ENCODE results near the gene DNA2.
"Not testable (repeated sequence)": the region's sequence is repeated elsewhere in the genome, so short reads cannot be mapped to it uniquely, and the experiment has no call there.

The DNA2 gene, protein sequence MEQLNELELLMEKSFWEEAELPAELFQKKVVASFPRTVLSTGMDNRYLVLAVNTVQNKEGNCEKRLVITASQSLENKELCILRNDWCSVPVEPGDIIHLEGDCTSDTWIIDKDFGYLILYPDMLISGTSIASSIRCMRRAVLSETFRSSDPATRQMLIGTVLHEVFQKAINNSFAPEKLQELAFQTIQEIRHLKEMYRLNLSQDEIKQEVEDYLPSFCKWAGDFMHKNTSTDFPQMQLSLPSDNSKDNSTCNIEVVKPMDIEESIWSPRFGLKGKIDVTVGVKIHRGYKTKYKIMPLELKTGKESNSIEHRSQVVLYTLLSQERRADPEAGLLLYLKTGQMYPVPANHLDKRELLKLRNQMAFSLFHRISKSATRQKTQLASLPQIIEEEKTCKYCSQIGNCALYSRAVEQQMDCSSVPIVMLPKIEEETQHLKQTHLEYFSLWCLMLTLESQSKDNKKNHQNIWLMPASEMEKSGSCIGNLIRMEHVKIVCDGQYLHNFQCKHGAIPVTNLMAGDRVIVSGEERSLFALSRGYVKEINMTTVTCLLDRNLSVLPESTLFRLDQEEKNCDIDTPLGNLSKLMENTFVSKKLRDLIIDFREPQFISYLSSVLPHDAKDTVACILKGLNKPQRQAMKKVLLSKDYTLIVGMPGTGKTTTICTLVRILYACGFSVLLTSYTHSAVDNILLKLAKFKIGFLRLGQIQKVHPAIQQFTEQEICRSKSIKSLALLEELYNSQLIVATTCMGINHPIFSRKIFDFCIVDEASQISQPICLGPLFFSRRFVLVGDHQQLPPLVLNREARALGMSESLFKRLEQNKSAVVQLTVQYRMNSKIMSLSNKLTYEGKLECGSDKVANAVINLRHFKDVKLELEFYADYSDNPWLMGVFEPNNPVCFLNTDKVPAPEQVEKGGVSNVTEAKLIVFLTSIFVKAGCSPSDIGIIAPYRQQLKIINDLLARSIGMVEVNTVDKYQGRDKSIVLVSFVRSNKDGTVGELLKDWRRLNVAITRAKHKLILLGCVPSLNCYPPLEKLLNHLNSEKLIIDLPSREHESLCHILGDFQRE

DNA sequence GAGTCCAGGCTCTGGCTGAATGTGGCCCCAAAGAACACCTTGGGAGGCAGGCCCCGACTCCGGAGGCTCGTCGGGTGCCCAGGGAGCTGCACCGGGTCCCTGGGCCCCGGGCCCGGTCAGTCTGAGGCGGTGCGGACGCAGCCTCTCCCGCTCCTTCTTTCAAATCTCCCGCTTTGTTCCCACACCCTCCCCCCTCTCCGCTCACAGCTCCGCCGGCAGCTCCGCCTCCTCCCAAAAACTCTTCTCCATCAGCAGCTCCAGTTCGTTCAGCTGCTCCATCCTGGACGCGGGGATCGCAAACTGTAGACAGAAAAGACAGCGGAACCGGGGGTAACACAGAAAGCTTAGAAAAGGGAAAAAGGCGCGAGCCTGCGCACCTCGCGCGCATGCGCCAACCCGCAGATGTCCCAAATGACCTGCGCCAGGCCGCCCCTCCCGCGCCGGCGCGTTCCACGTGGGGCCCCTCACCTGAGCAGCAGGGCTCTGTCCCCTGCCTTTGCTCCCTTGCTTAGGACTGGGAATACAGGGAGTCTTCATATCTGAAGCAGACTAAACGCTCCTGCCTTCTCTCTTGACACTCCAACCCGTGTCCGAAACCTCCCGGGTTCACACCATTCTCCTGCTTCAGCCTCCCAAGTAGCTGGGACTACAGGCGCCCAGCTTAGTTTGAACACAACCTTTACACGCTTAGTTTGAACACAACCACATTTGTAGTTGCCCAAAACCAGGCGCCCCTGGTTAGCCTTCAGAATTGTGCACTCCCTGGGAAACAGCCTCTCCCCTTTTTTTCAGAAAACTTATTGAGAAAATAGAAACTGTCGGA lies at the start of gene DNA2:
DNA2 (minus strand) TSS at position 388 of the 823 bp plus-strand sequence; CDS start at position 279, 109 bp downstream.
- DNase-seq = peak; percentile 73 to 76

DNA sequence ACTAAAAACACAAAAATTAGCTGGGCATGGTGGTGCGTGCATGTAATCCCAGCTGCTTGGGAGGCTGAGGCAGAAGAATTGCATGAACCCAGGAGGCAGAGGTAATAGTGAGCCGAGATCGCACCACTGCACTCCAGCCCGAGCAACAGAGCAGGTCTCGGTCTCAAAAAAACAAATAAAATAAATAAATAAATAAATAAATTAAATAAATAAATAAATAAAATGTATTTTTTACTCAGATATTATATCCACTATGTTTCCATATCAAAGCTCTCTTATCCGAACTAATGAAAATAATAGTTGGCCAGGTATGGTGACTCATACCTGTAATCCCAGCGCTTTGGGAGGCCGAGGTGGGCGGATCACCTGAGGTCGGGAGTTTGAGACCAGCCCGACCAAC lies 46.8 kb upstream of the DNA2 start:
- not testable (repeated sequence) for DNase-seq

DNA sequence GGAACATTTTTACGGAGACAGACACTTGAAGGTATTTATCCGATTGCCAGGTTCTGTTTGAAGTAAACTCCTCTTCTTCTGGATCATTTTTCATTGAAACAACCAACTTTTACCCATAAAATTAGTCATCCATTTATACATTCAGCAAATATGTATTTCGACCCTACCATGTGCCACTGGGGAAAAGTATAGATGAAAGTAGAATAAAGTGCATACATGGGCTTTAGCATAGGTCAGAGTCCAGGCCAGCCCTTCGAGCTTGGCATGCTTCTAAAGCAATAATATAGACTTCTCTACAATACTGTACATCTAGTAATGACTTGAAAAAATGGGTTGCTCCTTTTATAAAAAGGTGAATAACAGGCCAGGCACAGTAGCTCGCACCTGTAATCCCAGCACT lies 45.4 kb upstream of the DNA2 start:
- DNase-seq = no peak

DNA sequence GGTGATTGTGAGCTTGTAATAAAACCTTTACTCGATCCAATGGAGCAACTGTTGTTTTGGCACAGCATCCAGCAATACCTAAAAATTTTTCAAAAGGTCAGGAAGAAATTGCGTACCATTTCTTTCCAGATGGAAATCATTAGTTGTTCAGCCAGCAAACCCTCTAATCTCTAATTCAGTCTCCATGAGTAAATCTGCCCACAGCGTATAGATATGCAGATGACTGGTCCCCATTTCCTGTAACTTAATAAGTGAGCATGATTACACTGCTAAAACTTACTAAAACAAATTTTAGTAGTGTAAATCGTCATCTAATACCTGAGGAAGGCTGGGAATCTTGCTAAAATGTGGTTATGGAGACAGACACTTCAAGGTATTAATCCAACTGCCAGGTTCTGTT lies 45.0 kb upstream of the DNA2 start:
- no peak for DNase-seq

DNA sequence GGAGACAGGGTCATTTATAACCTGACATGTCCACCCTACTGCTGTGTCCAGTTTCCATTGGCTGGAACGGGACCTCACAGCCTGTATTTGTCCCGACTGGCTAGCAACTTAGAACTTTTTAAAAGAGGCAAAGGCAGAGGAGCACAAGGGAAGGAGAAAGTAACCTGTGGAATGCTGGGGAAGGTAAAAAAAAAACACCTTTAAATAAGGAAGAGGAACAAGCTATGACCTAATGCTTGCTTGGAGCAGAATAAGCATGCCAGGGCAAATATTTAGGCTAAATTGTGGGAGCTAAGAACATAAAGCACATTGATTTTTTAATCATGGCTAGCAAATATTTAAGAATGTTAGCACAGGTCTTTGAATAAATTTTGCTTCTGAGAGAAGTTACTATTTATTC lies 44.4 kb upstream of the DNA2 start:
- not testable (repeated sequence) for DNase-seq

DNA sequence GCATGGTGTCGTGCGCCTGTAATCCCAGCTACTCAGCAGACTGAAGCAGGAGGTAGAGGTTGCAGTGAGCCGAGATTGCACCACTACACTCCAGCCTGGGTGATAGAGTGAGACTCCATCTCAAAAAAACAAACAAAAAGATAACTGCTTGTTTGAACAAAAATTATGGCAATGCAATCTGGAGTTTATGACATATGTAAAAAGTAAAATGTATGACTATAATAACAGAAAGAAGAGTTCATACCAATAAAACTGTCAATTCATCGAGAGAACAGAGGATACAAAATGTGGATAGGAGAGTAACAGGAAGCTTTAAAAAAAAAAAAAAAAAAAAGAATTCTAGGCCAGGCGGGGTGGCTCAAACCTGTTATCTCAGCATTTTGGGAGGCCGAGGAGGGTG lies 36.3 kb upstream of the DNA2 start:
- DNase-seq = no peak

DNA sequence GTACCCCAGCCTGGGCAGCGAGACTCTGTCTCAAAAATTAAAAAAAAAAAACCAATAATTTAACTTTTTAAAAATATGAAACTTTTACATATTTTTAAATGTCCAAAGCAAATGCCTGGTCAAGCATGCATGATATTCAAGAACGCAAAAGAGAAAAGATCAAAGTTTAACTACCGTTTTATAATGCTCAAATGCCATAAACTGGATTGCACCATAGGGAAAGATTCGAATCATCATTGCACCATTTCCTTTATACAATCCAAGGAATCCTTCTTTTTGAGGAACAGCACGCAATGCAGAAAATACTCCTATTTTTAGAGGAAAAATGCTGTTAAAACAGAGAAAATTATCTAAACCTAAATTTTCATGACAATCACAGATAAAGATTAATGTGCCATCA lies 34.6 kb upstream of the DNA2 start:
- DNase-seq = no peak

DNA sequence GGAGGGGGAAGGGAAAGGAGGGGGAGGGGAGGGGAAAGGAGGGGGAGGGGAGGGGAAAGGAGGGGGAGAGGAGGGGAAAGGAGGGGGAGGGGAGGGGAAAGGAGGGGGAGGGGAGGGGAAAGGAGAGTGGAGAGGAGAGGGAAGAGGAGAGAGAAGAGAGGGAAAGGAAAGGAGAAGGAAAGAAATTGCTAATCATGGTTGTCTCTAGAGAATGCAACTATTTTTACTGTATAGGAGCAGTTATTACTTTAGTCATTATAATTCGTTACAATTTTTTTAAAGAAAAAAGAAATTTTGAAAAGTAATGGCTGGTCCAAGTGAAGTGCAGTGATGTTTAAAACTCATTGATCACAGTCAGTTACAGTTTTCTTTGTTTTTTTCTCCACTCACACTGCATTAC lies 31.1 kb upstream of the DNA2 start:
- DNase-seq = no peak

DNA sequence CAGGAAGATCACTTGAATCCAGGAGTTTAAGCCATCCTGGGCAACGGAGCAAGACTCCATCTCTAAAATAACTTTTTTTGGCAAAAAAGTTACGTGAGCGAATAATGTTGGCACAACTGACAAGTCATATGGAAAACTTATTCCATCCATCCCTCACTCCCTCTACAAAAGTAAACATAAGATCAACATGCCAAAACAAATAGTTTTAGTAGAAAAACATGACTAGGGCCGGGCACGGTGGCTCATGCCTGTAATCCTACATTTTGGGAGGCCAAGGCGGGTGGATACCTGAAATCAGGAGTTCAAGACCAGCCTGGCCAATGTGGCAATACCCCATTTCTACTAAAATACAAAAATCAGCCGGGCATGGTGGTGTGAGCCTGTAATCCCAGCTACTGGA lies 29.9 kb upstream of the DNA2 start:
- no peak for DNase-seq

DNA sequence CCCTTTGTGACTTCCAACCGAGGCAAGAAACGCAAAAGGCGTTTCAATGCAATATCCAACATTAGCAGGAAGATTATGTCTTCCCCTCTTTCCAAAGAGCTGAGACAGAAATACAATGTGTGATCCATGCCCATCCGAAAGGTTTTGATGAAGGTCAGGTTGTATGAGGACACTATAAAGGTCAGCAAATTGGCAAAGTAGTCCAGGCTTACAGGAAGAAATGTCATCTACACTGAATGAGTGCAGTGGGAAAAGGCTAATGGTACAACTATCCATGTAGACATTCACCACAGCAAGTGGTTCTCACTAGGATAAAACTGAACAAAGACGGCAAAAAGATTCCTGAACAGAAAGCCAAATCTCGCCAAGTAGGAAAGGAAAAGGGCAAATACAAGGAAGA lies 27.8 kb upstream of the DNA2 start:
- DNase-seq = no peak

DNA sequence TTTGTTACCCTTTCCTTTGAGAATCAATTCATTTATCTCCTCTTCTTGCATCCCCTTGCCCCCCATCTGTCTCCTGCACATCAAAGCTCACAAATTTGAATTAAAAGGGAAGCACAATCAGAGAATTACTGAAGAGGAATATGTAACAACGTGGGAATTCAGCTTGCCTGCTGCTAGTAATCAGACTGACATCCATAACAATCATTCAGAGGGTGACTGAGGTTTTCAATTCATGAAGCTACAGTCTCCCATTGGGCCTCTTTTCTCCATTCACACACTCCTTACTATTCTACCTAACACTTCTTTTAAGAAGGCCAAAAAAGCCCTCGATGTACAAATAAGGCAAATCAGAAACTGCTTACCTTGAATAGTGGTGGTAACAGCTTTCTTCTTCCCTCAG lies 24.3 kb upstream of the DNA2 start:
- no peak for DNase-seq

DNA sequence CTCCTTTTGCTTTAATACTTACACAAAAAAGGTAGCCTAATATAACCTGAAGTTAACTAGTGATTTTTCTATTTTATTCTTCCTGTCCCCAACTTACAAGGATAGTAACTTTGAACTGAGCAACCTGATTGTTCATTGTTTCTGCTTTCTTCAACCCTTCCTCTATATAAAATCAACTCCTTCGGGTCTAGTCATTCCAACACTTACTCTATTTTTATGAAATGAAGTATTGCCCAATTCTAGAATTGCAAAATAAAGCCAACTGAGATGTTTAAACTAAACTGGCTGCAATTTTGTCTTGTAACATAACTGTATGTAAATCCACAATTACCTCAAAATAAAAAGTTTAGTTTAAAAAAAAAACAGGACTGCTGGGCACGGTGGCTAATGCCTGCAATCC lies 20.3 kb upstream of the DNA2 start:
- no peak for DNase-seq

DNA sequence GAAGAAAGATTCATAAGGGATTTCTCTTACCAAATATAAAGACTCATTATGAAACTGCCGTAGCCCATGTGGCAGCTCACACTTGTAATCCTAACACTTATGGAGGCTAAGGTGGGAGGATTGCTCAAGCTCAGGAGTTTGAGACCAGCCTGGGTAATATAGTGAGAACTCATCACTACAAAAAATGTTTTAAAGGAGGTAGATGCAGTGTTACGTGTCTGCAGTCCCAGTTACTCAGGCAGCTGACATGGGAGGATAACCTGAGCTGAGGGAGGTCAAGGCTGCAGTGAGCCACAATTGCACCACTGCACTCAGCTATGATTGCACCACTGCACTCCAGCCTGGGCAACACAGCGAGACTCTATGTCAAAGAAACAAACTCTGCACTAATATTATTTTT lies 18.1 kb upstream of the DNA2 start:
- no peak for DNase-seq

DNA sequence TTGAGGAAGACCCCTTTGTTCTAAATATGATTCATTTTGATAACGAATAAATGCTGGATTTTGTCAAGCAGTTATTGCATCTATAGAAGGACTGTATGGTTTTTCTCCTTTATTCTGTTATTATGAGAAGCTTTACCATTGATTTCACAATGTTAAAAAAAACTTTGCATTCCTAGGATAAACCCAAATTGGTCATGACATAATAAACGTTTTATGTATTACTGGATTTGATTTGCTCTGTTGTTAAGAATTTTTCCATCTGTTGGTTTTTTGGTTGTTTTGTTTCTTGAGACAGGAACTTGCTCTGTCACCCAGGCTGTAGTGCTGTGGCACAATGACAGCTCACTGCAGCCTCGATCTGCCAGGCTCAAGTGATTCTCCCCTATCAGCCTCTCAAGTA lies 2.2 kb upstream of the DNA2 start:
- DNase-seq = no peak

DNA sequence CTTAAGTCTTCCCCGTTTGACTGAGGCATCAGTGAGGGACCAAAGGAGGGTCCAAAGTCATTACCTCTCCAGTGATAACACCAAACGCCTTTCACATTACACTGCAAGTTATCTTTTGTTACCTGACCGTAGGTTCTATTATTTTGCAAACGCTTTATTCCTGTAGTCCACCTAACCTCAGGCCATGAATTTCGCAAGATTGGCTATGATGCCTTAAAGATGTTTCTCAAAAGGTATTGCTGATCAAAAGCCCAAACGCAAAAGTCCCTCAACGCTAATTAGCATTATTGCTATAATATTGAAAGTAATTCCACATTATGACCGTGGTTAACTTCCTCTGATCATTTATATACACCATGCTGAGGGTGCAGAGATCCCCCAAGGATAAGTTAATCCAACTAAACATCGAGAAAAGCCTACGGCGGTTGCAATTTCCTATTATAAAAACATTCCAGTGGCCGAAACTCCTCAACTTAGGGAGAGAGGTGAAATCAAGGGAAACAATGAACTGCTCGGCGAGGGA lies 649 bp downstream of the DNA2 start:
- DNase-seq = no peak

DNA sequence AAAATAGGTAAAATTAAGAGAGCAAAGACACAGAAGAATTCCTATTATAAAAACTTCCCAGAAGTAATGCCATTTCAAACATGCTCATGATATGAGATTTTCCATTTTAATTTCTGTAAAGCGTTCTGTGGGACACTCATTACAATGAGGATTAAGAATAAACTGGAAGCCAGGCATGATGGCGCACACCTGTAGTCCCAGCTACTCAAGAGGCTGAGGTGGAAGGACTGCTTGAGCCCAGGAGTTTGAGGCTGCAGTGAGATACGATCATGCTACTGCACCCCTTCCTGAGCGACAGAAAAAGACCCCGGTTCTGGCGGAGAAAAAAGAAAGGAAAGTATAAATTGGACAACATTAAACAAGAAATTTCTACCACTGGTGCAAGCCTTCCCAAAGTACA lies 1.5 kb downstream of the DNA2 start:
- DNase-seq = no peak

DNA sequence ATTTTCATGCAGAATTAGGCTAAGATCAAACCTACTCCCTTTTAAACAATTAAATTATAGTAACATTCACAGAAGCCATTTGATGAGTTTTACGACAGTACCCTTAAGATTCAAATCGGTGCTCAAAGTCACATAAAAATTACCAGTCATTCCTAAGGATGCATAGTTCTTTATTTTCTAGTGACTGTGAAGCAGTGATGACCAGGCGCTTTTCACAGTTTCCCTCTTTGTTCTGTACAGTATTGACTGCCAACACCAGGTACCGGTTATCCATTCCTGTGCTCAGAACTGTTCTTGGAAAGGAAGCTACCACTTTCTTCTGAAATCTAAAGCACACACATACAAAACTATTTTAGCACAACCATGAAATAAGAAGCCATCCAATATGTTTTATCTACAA lies 1.9 kb downstream of the DNA2 start:
- no peak for DNase-seq

DNA sequence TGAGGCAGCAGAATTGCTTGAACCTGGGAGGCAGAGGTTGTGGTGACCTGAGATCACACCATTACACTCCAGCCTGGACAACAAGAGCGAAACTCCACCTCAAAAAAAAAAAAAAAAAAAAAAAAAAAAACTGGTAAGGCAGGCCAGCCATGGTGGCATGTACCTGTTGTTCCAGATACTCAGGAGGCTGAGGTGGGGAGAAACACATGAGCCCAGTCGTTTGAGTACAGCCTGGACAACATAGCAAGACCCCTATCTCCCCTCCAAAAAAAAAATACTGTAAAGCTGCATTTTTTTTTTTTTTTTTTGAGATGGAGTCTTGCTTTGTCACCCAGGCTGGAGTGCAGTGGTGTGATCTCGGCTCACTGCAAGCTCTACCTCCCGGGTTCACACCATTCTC lies 7.0 kb downstream of the DNA2 start:
- not testable (repeated sequence) for DNase-seq

DNA sequence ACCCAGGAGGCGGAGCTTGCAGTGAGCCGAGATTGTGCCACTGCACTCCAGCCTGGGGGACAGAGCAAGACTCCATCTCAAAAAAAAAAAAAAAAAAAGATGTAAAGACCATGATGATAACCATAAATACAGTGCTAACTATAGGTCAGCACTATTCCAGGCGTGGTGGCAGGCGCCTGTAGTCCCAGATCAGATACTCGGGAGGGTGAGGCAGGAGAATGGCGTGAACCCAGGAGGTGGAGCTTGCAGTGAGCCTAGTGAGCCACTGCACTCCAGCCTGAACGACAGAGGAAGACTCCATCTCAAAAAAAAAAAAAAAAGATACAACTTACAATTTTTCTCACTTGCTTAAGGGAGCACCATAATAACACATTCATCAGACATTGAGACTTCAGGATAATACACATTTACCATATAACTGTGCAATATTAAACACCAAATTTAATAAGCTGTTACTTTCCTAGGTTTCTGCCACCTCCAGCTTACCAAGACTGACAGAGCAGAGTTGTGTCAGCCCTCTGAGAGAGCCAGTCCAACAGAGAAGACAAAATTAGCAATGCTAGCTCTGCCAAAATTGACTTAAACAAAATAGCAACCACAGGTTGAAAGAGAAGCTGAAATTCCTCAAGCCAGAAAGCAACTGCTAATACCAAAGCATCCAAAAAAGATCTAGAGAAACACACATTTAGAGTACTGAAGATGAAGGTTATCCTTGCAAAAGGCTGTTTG lies 8.2 kb downstream of the DNA2 start:
- DNase-seq = no peak

DNA sequence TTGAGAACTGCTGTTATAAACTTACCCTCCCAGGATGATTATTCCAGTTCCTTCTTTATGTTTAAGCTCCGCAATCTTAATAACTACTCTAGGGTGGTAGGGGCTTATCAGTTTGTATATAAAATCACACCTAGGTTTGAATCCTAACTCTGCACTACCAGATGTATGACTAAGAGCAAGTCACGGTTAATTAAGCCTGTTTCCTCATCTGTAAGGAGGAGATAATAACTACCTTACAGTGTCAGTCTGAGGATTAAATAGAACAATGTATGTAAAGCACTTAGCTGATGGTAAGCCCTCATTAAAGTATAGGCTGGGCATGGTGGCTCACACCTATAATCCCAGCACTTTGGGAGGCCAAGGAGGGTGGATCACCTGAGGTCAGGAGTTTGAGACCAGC lies 9.2 kb downstream of the DNA2 start:
- no peak for DNase-seq

DNA sequence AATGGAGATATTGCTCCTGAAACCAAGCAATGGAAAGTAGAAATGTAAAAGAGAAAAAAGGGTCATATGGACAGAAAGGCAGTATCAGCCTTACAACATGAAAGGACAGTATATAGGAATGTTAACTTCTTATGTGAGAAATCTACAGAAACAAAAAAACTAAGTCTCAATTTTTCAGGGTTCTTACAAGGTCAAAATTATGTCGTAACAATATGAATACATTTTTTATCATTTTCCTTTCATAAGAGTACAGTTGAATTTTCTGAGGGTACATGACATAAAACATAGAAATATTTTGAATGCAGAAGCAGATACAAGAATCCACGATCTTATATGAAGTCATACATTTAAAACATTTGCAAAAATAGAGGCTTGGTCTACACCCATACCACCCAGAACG lies 10.7 kb downstream of the DNA2 start:
- no peak for DNase-seq

DNA sequence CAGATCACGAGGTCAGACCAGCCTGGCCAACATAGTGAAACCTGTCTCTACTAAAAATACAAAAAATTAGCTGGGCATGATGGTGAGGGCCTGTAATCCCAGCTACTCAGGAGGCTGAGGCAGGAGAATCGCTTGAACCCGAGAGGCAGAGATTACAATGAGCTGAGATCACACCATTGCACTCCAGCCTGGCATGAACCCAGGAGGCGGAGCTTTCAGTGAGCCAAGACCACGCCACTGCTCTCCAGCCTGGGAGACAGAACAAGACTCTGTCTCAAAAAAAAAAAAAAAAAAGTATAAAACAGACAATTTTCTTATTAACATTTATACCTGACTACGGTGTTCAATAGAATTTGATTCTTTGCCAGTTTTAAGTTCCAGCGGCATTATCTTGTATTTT lies 22.1 kb downstream of the DNA2 start:
- DNase-seq = not testable (repeated sequence)
